Vagina (tissue), 2 donors: ENCODE measurements around the gene AMBRA1. TPM values are rescaled to one million over a fixed set of nuclear protein-coding genes. Genes with fewer than 3 reads are reported as not detected.

Source experiments
- DNase-seq, 2 donors: peaks; one replicate each; pipeline ENCODE4 v3.0.0-alpha.2; 2017; ENCODE audit errors: extremely low spot score in 2 of 2
- H3K27ac ChIP-seq: fragments of 200-600 bp; sonication (generic); one replicate; pipeline ENCODE4 v1.5.1; 2019
- H3K27me3 ChIP-seq: fragments of 200-600 bp; sonication (generic); one replicate; pipeline ENCODE4 v1.5.1; 2019
- H3K36me3 ChIP-seq, 2 donors: fragments of 200-600 bp; sonication (generic); one replicate each; pipeline ENCODE4 v1.5.1; 2017 to 2019
- H3K4me1 ChIP-seq: fragments of 200-600 bp; sonication (generic); one replicate; pipeline ENCODE4 v1.5.1; 2019
- H3K4me3 ChIP-seq, 2 donors: fragments of 200-600 bp; sonication (generic); 1 replicate in 1 of 2; 2 replicates in 1 of 2; pipeline ENCODE4 v1.5.1; 2016 to 2019
- H3K9me3 ChIP-seq: fragments of 200-600 bp; sonication (generic); one replicate; pipeline ENCODE4 v1.5.1; 2019
- POLR2A ChIP-seq, 2 donors: fragments of 450-650 bp; IDR thresholded peaks; one replicate each; pipeline ENCODE4 v1.6.1; 2017; ENCODE audit warnings: antibody characterized with exemption in 2 of 2, mild to moderate bottlenecking in 2 of 2, moderate library complexity in 2 of 2
- POLR2AphosphoS5 ChIP-seq, 2 donors: sonication (generic); formaldehyde crosslinking; IDR thresholded peaks; one replicate each; pipeline ENCODE4 v1.9.0; 2017; ENCODE audit warnings: antibody characterized with exemption in 2 of 2, mild to moderate bottlenecking in 2 of 2, low read depth in 1 of 2; ENCODE audit not compliant: insufficient read depth in 1 of 2
- intact Hi-C: fragments of 100-400 bp; cut with DNase I; formaldehyde crosslinking; loops from one replicate; pipeline ENCODE4 v1.15.1; 2023
- total RNA-seq: library from RNA; depleted of rRNA; stranded (reverse); fragments of >200 nt; gene quantifications from one replicate; pipeline ENCODE4 v1.2.3, GENCODE V29; 2016
- TF ChIP-seq, protein P1 (sequence below), 3 experiments: fragments of 450-650 bp in 2 of 3; fragments of 200-600 bp in 1 of 3; sonication (generic) in 1 of 3; IDR thresholded peaks; one replicate each; pipeline ENCODE4 v1.5.1; 2017 to 2019; ENCODE audit warnings: antibody characterized with exemption in 3 of 3, mild to moderate bottlenecking in 2 of 3, moderate library complexity in 2 of 3

Gene AMBRA1
- total RNA-seq, 1 donor from 2014 or later: 40.0 TPM

DNA sequence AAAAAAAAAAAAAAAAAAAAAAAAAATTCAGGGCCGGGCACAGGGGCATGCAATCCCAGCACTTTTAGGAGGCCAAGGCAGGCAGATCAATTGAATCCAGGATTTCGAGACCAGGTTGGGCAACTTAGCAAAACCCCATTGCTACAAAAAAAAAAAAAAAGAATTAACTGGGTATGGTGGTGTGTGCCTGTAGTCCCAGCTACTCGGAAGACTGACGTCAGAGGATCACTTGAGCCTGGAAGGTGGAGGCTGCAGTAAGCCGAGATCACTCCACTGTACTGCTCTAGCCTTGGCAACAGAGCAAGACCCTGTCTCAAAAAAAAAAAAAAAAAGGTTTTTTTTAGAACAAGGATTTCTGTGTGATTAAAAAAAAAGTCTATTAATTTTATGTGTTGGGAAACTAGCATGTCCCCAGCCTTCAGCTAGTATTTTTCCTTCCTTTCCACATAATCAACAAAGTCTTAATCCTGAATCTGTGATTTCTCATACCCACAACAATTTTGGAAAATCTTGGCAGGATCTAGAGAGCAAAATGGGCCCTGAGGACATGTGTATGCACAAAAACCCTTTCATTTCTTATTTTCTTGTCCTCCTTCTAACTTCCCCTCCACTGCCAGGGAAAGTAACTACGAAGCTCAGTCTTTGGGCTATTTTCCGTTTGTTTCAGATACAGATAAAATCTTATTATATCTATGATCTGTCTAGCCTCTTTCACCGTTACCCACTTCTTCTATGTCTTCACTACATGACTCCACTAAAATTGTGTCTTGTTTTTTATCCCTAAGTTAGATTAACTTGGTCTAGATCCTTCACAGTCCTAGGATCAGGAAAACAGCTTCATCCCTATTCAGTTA is 5.7 kb upstream of the AMBRA1 start:
- no peaks in the 10 kb centered on the region for H3K9me3 ChIP-seq
- DNase-seq: no peak
- no peaks in the 10 kb centered on the region for H3K36me3 ChIP-seq
- no peaks in the 10 kb centered on the region for H3K27me3 ChIP-seq
- no peak overlapping the region for H3K4me3 ChIP-seq
- peak overlapping the region; percentile 49 for H3K27ac ChIP-seq
- intact Hi-C loops: no loop called here
- peaks cover under 1% of the 10 kb centered on the region for H3K4me1 ChIP-seq
- TF ChIP-seq POLR2AphosphoS5 (IDR thresholded peaks at IDR 0.05; ENCODE audit: insufficient read depth in 1 of 2, low read depth in 1 of 2): no peak
- TF ChIP-seq, protein P1, sequence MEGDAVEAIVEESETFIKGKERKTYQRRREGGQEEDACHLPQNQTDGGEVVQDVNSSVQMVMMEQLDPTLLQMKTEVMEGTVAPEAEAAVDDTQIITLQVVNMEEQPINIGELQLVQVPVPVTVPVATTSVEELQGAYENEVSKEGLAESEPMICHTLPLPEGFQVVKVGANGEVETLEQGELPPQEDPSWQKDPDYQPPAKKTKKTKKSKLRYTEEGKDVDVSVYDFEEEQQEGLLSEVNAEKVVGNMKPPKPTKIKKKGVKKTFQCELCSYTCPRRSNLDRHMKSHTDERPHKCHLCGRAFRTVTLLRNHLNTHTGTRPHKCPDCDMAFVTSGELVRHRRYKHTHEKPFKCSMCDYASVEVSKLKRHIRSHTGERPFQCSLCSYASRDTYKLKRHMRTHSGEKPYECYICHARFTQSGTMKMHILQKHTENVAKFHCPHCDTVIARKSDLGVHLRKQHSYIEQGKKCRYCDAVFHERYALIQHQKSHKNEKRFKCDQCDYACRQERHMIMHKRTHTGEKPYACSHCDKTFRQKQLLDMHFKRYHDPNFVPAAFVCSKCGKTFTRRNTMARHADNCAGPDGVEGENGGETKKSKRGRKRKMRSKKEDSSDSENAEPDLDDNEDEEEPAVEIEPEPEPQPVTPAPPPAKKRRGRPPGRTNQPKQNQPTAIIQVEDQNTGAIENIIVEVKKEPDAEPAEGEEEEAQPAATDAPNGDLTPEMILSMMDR (IDR thresholded peaks at IDR 0.05): no peak
- no peak for TF ChIP-seq POLR2A (IDR thresholded peaks at IDR 0.05)

DNA sequence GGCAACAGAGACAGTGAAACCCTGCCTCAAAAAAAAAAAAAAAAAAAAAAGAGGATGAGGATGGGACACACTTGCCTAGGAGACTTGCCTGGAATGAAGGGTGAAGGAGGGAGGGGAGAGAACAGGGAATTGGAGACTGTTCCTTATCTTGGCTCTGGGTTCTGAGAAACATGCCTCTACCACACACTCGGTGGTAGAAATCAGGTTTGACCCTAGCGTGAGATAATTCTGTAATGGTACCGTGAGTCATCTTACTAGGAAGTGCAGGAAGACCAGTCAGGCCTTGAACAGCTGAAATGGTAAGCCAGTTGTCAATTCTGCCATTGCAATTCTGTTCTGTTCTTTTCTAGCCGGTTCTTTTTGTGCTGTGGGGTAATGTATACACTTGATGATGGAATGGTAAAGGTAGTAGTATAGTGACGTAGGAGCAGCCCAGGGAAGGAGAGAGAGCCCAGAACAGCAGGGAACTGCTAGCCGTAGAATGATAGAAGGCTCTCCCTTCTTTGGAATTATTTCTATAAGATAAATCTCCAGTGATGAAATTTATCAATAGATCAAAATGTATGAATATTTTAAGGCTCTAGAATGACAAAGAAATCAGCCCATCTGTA is 3.9 kb upstream of the AMBRA1 start:
- Histone ChIP-seq H3K27ac (no peak overlapping the region), H3K4me3 (no peak overlapping the region), H3K27me3 (no peaks in the 10 kb centered on the region), H3K36me3 (no peaks in the 10 kb centered on the region), H3K9me3 (no peaks in the 10 kb centered on the region), H3K4me1 (peaks cover 11% of the 10 kb centered on the region)
- TF ChIP-seq, protein P1 (IDR thresholded peaks at IDR 0.05): no peak
- TF ChIP-seq POLR2AphosphoS5 (IDR thresholded peaks at IDR 0.05; ENCODE audit: insufficient read depth in 1 of 2, low read depth in 1 of 2): no peak
- no peak for TF ChIP-seq POLR2A (IDR thresholded peaks at IDR 0.05)
- intact Hi-C loops: no loop called here
- DNase-seq: no peak

DNA sequence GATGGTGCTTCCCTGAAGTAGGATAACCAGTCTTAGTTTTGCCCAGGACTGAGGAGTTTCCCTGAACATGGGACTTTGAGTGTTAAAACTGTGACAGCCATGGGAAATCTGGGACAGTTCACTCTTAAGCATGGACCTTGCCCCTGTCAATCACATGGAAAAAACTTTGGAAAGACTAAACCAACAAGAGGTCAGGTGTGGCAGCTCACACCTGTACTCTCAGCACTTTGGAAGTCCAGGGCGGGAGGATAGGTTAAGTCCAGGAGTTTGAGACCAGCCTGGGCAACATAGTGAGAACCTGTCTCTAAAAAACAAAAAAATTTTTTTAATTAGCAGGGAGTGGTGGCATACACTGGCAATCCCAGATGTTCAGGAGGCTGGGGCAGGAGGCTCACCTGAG is 3.3 kb upstream of the AMBRA1 start:
- Histone ChIP-seq H3K27me3 (no peaks in the 10 kb centered on the region), H3K9me3 (no peaks in the 10 kb centered on the region), H3K4me1 (peaks cover 17% of the 10 kb centered on the region), H3K4me3 (no peak overlapping the region), H3K27ac (no peak overlapping the region), H3K36me3 (no peaks in the 10 kb centered on the region)
- intact Hi-C loops: no loop called here
- DNase-seq: no peak
- TF ChIP-seq, protein P1 (IDR thresholded peaks at IDR 0.05): no peak
- TF ChIP-seq POLR2A (IDR thresholded peaks at IDR 0.05): no peak
- TF ChIP-seq POLR2AphosphoS5 (IDR thresholded peaks at IDR 0.05; ENCODE audit: insufficient read depth in 1 of 2, low read depth in 1 of 2): no peak

DNA sequence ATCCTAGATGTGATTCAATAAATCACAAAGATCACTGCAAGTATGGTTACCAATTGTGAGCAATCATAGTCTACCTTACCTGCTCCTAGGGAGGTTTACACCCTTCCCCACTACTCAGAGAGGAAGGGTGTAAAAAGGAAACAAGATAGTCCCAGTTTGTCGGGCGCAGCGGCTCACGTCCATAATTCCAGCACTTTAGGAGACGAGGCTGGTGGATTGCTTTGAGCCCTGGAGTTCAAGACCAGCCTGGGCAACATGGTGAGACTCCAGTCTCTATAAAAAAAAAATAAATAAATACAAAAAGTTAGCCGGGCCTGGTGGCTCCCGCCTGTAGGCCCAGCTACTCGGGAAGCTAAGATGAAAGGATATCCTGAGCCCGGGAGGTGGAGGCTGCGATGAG is 962 bp upstream of the AMBRA1 start:
- Histone ChIP-seq H3K9me3 (no peaks in the 10 kb centered on the region), H3K27ac (no peak overlapping the region), H3K4me3 (no peak overlapping the region), H3K36me3 (no peaks in the 10 kb centered on the region), H3K4me1 (peaks cover 39% of the 10 kb centered on the region), H3K27me3 (no peaks in the 10 kb centered on the region)
- no peak for TF ChIP-seq POLR2AphosphoS5 (IDR thresholded peaks at IDR 0.05; ENCODE audit: insufficient read depth in 1 of 2, low read depth in 1 of 2)
- TF ChIP-seq POLR2A (IDR thresholded peaks at IDR 0.05): no peak
- TF ChIP-seq, protein P1 (IDR thresholded peaks at IDR 0.05): no peak
- intact Hi-C loops: no loop called here
- DNase-seq: no peak

DNA sequence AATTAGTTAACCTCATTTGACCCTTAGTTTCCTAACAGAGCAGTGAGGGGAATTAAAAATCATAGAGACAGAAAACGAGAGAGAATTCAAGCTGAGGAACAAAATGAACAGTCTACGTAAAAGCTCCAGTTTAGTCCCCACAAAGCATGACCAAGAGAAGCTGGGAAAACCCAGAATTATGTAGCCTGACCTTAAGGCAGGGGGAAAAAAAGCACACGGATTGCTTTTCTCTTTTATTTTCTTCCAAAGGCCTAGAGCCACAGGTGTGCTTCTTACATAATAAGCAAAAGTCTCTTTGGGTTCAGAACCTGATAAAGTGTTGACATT is 514 bp upstream of the AMBRA1 start:
- peaks cover 44% of the 10 kb centered on the region for H3K4me1 ChIP-seq
- H3K27ac ChIP-seq: peak overlapping the region; percentile 83
- peak overlapping the region; percentile 77 to 97 for H3K4me3 ChIP-seq
- no peak for DNase-seq
- intact Hi-C loops: no loop called here
- no peaks in the 10 kb centered on the region for H3K27me3 ChIP-seq
- H3K36me3 ChIP-seq: no peaks in the 10 kb centered on the region
- H3K9me3 ChIP-seq: no peaks in the 10 kb centered on the region
- TF ChIP-seq, protein P1 (IDR thresholded peaks at IDR 0.05): no peak
- no peak for TF ChIP-seq POLR2A (IDR thresholded peaks at IDR 0.05)
- no peak for TF ChIP-seq POLR2AphosphoS5 (IDR thresholded peaks at IDR 0.05; ENCODE audit: insufficient read depth in 1 of 2, low read depth in 1 of 2)
